NAMALWA (cell line): ENCODE results near the gene HTT.
"Not testable (repeated sequence)": the region's sequence is repeated elsewhere in the genome, so short reads cannot be mapped to it uniquely, and the experiment has no call there.

ENCODE experiments used
- DNase-seq: peaks from one replicate; pipeline ENCODE4 v3.0.0-alpha.2; 2015; ENCODE audit warnings: low spot score

The HTT gene

GRCh38 chr4:3121596-3121995 is 47.1 kb downstream of the HTT start:
- no peak for DNase-seq

- no peak for DNase-seq
These were observed 47.6 kb downstream of the HTT start for GRCh38 chr4:3122081-3122563.

- no peak for DNase-seq
These were observed 48.7 kb downstream of the HTT start for GRCh38 chr4:3123181-3123671.

- no peak for DNase-seq
These were observed 49.7 kb downstream of the HTT start for GRCh38 chr4:3124070-3124767.

- DNase-seq, result no peak
These were observed 52.6 kb downstream of the HTT start for GRCh38 chr4:3127112-3127511.

GRCh38 chr4:3128058-3128457 is 53.6 kb downstream of the HTT start:
- no peak for DNase-seq

- DNase-seq, result no peak
These were observed 54.5 kb downstream of the HTT start for GRCh38 chr4:3128976-3129375.

- no peak for DNase-seq
These were observed 55.7 kb downstream of the HTT start for GRCh38 chr4:3130201-3130600.

- no peak for DNase-seq
These were observed 56.3 kb downstream of the HTT start for GRCh38 chr4:3130826-3131225.

GRCh38 chr4:3134201-3134600 is 59.7 kb downstream of the HTT start:
- no peak for DNase-seq

- DNase-seq, result no peak
These were observed 60.9 kb downstream of the HTT start for GRCh38 chr4:3135155-3136011.

GRCh38 chr4:3136454-3136853 is 62.0 kb downstream of the HTT start:
- peak; percentile 26 for DNase-seq

GRCh38 chr4:3137908-3138307 is 63.4 kb downstream of the HTT start:
- DNase-seq, result no peak

- DNase-seq, result no peak
These were observed 70.9 kb downstream of the HTT start for GRCh38 chr4:3145234-3145924.

- DNase-seq, result no peak
These were observed 74.4 kb downstream of the HTT start for GRCh38 chr4:3148926-3149325.

- not testable (repeated sequence) for DNase-seq
These were observed 76.8 kb downstream of the HTT start for GRCh38 chr4:3151238-3151637.

- no peak for DNase-seq
These were observed 82.9 kb downstream of the HTT start for GRCh38 chr4:3157366-3157765.

GRCh38 chr4:3158841-3159240 is 84.4 kb downstream of the HTT start:
- no peak for DNase-seq

GRCh38 chr4:3160438-3160837 is 86.0 kb downstream of the HTT start:
- no peak for DNase-seq

GRCh38 chr4:3161044-3161443 is 86.6 kb downstream of the HTT start:
- not testable (repeated sequence) for DNase-seq

GRCh38 chr4:3166434-3166833 is 92.0 kb downstream of the HTT start:
- not testable (repeated sequence) for DNase-seq

GRCh38 chr4:3168029-3168428 is 93.5 kb downstream of the HTT start:
- DNase-seq, result no peak
